HepG2 (cell line): ENCODE results near the gene WDCP. TPM values are rescaled to one million over a fixed set of nuclear protein-coding genes. Genes with fewer than 3 reads are reported as not detected.

Source experiments
- AKNA ChIP-seq: sonication (generic); formaldehyde crosslinking; IDR thresholded peaks from 2 replicates; pipeline ENCODE4 v1.4.0; 2020; ENCODE audit warnings: missing genetic modification reagents, borderline replicate concordance
- DMAP1 ChIP-seq: IDR thresholded peaks from 2 replicates; pipeline ENCODE4 v1.6.1; 2016
- DPF2 ChIP-seq: sonication (generic); formaldehyde crosslinking; IDR thresholded peaks from 2 replicates; pipeline ENCODE4 v1.4.0; 2020; ENCODE audit warnings: mild to moderate bottlenecking, low read depth, missing genetic modification reagents, borderline replicate concordance
- E2F2 ChIP-seq: sonication (generic); formaldehyde crosslinking; IDR thresholded peaks from 2 replicates; pipeline ENCODE4 v1.4.0; 2020; ENCODE audit warnings: missing genetic modification reagents, borderline replicate concordance
- FOSL2 ChIP-seq: sonication (generic); formaldehyde crosslinking; IDR thresholded peaks from 2 replicates; pipeline ENCODE4 v1.4.0; 2020; ENCODE audit warnings: missing genetic modification reagents
- MBD4 ChIP-seq: IDR thresholded peaks from 2 replicates; pipeline ENCODE4 v1.6.1; 2012; ENCODE audit warnings: low read length, inconsistent platforms, borderline replicate concordance
- MXD1 ChIP-seq: sonication (generic); formaldehyde crosslinking; IDR thresholded peaks from 2 replicates; pipeline ENCODE4 v1.4.0; 2020; ENCODE audit warnings: mild to moderate bottlenecking, missing genetic modification reagents
- NCOA1 ChIP-seq: sonication (generic); formaldehyde crosslinking; IDR thresholded peaks from 2 replicates; pipeline ENCODE4 v1.9.0; 2021; ENCODE audit warnings: missing genetic modification reagents
- NFE2L2 ChIP-seq: fragments of 150-350 bp; IDR thresholded peaks from 2 replicates; pipeline ENCODE4 v1.6.1; 2014; ENCODE audit warnings: low read length
- NFKBIZ ChIP-seq: IDR thresholded peaks from 2 replicates; pipeline ENCODE4 v1.6.1; 2018; ENCODE audit warnings: missing genetic modification reagents, missing compliant biosample characterization
- SMARCC2 ChIP-seq: fragments of 450-650 bp; IDR thresholded peaks from 2 replicates; pipeline ENCODE4 v1.6.1; 2017; ENCODE audit warnings: antibody characterized with exemption, mild to moderate bottlenecking
- SUZ12 ChIP-seq: fragments of 150-350 bp; IDR thresholded peaks from 2 replicates; pipeline ENCODE4 v1.6.1; 2014; ENCODE audit warnings: low read depth, low read length
- TMF1 ChIP-seq: sonication (generic); formaldehyde crosslinking; IDR thresholded peaks from 2 replicates; pipeline ENCODE4 v1.8.1; 2022; ENCODE audit warnings: low read depth, missing genetic modification reagents
- TRIM24 ChIP-seq: sonication (generic); formaldehyde crosslinking; IDR thresholded peaks from 2 replicates; pipeline ENCODE4 v1.8.0; 2022; ENCODE audit warnings: mild to moderate bottlenecking, missing genetic modification reagents
- ZNF317 ChIP-seq: sonication (generic); formaldehyde crosslinking; IDR thresholded peaks from 2 replicates; pipeline ENCODE4 v1.5.0; 2020; ENCODE audit warnings: mild to moderate bottlenecking, missing genetic modification reagents
- ZNF460 ChIP-seq: sonication (generic); formaldehyde crosslinking; IDR thresholded peaks from 2 replicates; pipeline ENCODE4 v1.5.1; 2020; ENCODE audit warnings: missing genetic modification reagents, mild to moderate bottlenecking, borderline replicate concordance
- ZNF597 ChIP-seq: sonication (generic); formaldehyde crosslinking; IDR thresholded peaks from 2 replicates; pipeline ENCODE4 v1.5.0; 2020; ENCODE audit warnings: missing genetic modification reagents
- ZNF619 ChIP-seq: sonication (generic); formaldehyde crosslinking; IDR thresholded peaks from 2 replicates; pipeline ENCODE4 v1.4.0; 2020; ENCODE audit warnings: mild to moderate bottlenecking, missing genetic modification reagents
- ZNF775 ChIP-seq: sonication (generic); formaldehyde crosslinking; IDR thresholded peaks from 2 replicates; pipeline ENCODE4 v1.4.0; 2020; ENCODE audit warnings: missing genetic modification reagents, mild to moderate bottlenecking, moderate library complexity, borderline replicate concordance
- polyA plus RNA-seq, 8 experiments: library from polyadenylated mRNA; depleted of rRNA in 3 of 8; stranded (reverse) in 7 of 8; unstranded in 1 of 8; fragments of >200 nt; fragmentation: Illumina TruSeq in 4 of 8; extraction: Trizol in 4 of 8; gene quantifications; 2 replicates each; pipeline versions ENCODE4 v1.2.1 to v1.2.3, GENCODE V29; 2011 to 2016; ENCODE audit warnings: low read depth in 4 of 8, missing spikeins in 1 of 8, mixed read lengths in 1 of 8; ENCODE audit not compliant: insufficient read depth in 1 of 8
- total RNA-seq, 5 experiments: library from RNA; depleted of rRNA; stranded (reverse); fragments of >200 nt; fragmentation: Illumina TruSeq; extraction: Trizol; gene quantifications; 2 replicates each; pipeline ENCODE4 v1.2.3, GENCODE V29; 2016; ENCODE audit warnings: low read depth in 1 of 5

WDCP gene
- total and polyA plus RNA-seq, 2 of the 13 experiments (the other 11 are each of a cell fraction or from before 2014, with no cell fraction given): 17.4 to 22.6 TPM

- TF ChIP-seq ZNF317 (CRISPR knock-in tag) (no peak; the same call in 1 of the 2 replicates), ZNF597 (CRISPR knock-in tag) (no peak), NFE2L2 (no peak), NFKBIZ (peak; percentile 98), NCOA1 (CRISPR knock-in tag) (no peak), SMARCC2 (no peak), ZNF460 (CRISPR knock-in tag) (no peak), DPF2 (no peak), ZNF775 (CRISPR knock-in tag) (peak; percentile 27; the same call in 1 of the 2 replicates), AKNA (CRISPR knock-in tag) (no peak), MBD4 (no peak), ZNF619 (peak; percentile 99), FOSL2 (CRISPR knock-in tag) (peak; percentile 80), TMF1 (CRISPR knock-in tag) (0 out of 2 replicates have a peak, but pooled peaks have one; percentile 52), DMAP1 (CRISPR knock-in tag) (peak; percentile 95), MXD1 (CRISPR knock-in tag) (no peak), E2F2 (no peak), TRIM24 (CRISPR knock-in tag) (no peak), SUZ12 (no peak)
These were observed 29.0 kb upstream of the WDCP start, which contains the start of gene SF3B6 (continued) for GRCh38 chr2:24075915-24076848.
